Sigmoid colon (tissue), 4 donors: ENCODE results near the gene DAGLB.

Source experiments
- CTCF ChIP-seq, 4 experiments: fragments of 450-650 bp in 3 of 4; fragments of 200-600 bp in 1 of 4; IDR thresholded peaks; one replicate each; pipeline ENCODE4 v1.5.1; 2016 to 2019; ENCODE audit warnings: antibody characterized with exemption in 4 of 4, mild to moderate bottlenecking in 3 of 4, moderate library complexity in 2 of 4
- POLR2AphosphoS5 ChIP-seq, 4 donors: sonication (generic); formaldehyde crosslinking; IDR thresholded peaks; one replicate each; pipeline ENCODE4 v1.6.1; 2017; ENCODE audit warnings: antibody characterized with exemption in 4 of 4

GRCh38 chr7:6442114-6442513 lies 5.6 kb downstream of the DAGLB start:
- no peak for TF ChIP-seq CTCF (IDR thresholded peaks at IDR 0.05)
- no peak for TF ChIP-seq POLR2AphosphoS5 (IDR thresholded peaks at IDR 0.05)
